Kidney (tissue), 14 donors: ENCODE results near the gene GAN. TPM values are rescaled to one million over a fixed set of nuclear protein-coding genes. Genes with fewer than 3 reads are reported as not detected.

Experiments
- DNase-seq, 5 donors: peaks; one replicate each; pipeline ENCODE4 v3.0.0-alpha.2; 2013 to 2020
- FAIRE-seq: peaks from 2 replicates; lab custom pipeline; 2012; peaks lifted over from hg19 to GRCh38; lab: Jason Lieb, UNC
- H3K27ac ChIP-seq, 2 donors: one replicate each; pipeline ENCODE4 v1.7.0; 2013; ENCODE audit warnings: low read depth in 2 of 2, low read length in 2 of 2, inconsistent platforms in 1 of 2
- H3K27me3 ChIP-seq: one replicate; pipeline ENCODE4 v1.7.1; 2013; ENCODE audit warnings: low read length, inconsistent platforms; ENCODE audit not compliant: control insufficient read depth, insufficient read depth
- H3K36me3 ChIP-seq, 3 donors: one replicate each; pipeline versions ENCODE4 v1.7.0 to v1.7.1; 2013; ENCODE audit warnings: low read length in 3 of 3, control low read depth in 1 of 3, inconsistent platforms in 1 of 3; ENCODE audit not compliant: insufficient read depth in 3 of 3, control insufficient read depth in 2 of 3
- H3K4me1 ChIP-seq, 3 donors: one replicate each; pipeline versions ENCODE4 v1.7.0 to v1.7.1; 2013; ENCODE audit warnings: low read length in 3 of 3, inconsistent platforms in 1 of 3, low read depth in 1 of 3; ENCODE audit not compliant: control insufficient read depth in 2 of 3, insufficient read depth in 2 of 3
- H3K4me3 ChIP-seq, 3 donors: one replicate each; pipeline versions ENCODE4 v1.7.0 to v1.8.1; 2013; ENCODE audit warnings: low read length in 3 of 3, control low read depth in 1 of 3, inconsistent platforms in 1 of 3
- H3K9ac ChIP-seq, 3 donors: one replicate each; pipeline versions ENCODE4 v1.7.0 to v1.7.1; 2013; ENCODE audit warnings: low read length in 3 of 3, control low read depth in 1 of 3, inconsistent platforms in 1 of 3
- H3K9me3 ChIP-seq, 3 donors: one replicate each; pipeline versions ENCODE4 v1.7.0 to v1.7.1; 2013; ENCODE audit warnings: low read length in 3 of 3, control low read depth in 1 of 3, inconsistent platforms in 1 of 3; ENCODE audit not compliant: control insufficient read depth in 2 of 3, insufficient read depth in 1 of 3
- intact Hi-C: fragments of 100-400 bp; cut with DNase I; formaldehyde crosslinking; loops from one replicate; pipeline ENCODE4 v1.11.1; 2022
- polyA plus RNA-seq: library from polyadenylated mRNA; stranded (reverse); fragments of 350-450 nt; fragmentation: Illumina TruSeq; extraction: RNeasy Lipid Tissue Mini Kit (QIAGEN cat#74804); gene quantifications from one replicate; pipeline ENCODE4 v1.2.3, GENCODE V29; 2014; ENCODE audit warnings: low read depth, low replicate concordance; ENCODE audit not compliant: insufficient read depth
- total RNA-seq: library from RNA; stranded (reverse); fragmentation: NEBNext Ultra II Directional; extraction: Animal tissue kit (Norgen Biotek cat#: 25700); gene quantifications from one replicate; pipeline ENCODE4 v1.2.1, GENCODE V29; 2021
- TF ChIP-seq, protein P1 (sequence below): IDR thresholded peaks from 3 replicates; pipeline ENCODE4 v1.5.1; 2012; ENCODE audit warnings: mild to moderate bottlenecking, moderate library complexity, borderline replicate concordance; ENCODE audit not compliant: insufficient read depth; ENCODE audit errors: extremely low read depth
- donor health status: control.
- donor health status: control.
- donor health status: control.
- donor health status: control.
- donor health status: control.
- donor health status: DM: yes; HTN: yes; CAD: no.
- donor health status: Normal renal cell carcinoma (clear cell type).

GAN gene
- total and polyA plus RNA-seq, 2 donors from 2014 or later: 0.60 to 7.7 TPM

DNA sequence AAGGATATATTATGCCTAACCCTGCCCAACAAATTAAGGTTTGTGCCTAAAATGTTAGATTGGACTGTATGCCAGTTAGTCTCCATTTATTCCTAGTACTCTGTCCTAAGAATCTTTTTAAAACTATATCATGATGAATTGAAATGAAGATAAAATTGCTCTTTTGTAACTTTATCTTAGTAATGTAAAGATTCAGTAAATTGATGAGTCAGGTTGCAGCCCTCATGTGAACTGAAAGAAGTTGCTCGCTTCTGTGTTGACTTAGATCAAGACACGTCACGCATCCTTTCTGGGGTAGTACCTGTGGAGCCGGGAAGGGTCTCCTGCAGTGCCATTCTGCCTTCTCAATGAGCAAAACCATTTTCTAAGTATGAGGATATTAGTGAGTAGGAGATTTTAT is 63.3 kb downstream of the GAN start:
- DNase-seq: no peak
- Histone ChIP-seq H3K27ac (no peak overlapping the region), H3K4me3 (no peak overlapping the region), H3K4me1 (no peaks in the 10 kb centered on the region), H3K36me3 (peaks cover 0 to 16% (median 9%) of the 10 kb centered on the region in 3 donors), H3K9me3 (no peaks in the 10 kb centered on the region), H3K27me3 (no peaks in the 10 kb centered on the region), H3K9ac (no peak overlapping the region)
- intact Hi-C loops: no loop called here
- TF ChIP-seq, protein P1, sequence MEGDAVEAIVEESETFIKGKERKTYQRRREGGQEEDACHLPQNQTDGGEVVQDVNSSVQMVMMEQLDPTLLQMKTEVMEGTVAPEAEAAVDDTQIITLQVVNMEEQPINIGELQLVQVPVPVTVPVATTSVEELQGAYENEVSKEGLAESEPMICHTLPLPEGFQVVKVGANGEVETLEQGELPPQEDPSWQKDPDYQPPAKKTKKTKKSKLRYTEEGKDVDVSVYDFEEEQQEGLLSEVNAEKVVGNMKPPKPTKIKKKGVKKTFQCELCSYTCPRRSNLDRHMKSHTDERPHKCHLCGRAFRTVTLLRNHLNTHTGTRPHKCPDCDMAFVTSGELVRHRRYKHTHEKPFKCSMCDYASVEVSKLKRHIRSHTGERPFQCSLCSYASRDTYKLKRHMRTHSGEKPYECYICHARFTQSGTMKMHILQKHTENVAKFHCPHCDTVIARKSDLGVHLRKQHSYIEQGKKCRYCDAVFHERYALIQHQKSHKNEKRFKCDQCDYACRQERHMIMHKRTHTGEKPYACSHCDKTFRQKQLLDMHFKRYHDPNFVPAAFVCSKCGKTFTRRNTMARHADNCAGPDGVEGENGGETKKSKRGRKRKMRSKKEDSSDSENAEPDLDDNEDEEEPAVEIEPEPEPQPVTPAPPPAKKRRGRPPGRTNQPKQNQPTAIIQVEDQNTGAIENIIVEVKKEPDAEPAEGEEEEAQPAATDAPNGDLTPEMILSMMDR: no peak
- FAIRE-seq: no peak

DNA sequence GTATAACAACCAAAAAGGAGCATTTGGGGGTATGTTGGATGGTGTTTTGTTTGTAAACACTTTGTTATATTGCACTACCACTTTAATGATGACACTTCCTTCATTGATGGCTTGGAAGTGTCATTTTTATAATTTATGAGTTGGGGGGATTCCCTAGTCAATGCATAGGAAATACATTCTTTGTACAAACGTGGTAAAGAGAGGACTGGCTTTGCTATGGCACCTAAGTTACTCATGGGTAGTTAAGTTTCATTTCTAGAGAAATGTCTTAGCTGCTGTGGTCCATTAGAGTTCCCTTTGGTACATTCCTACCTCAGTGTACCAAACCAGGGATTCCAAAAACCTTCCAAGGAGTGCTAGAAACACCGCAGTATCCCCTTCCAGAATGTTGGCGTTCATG is 66.2 kb downstream of the GAN start:
- intact Hi-C loops: no loop called here
- DNase-seq (no peak), FAIRE-seq (no peak)
- no peak overlapping the region for H3K4me3 ChIP-seq
- no peaks in the 10 kb centered on the region for H3K4me1 ChIP-seq
- H3K27me3 ChIP-seq: no peaks in the 10 kb centered on the region
- H3K9ac ChIP-seq: no peak overlapping the region
- peaks cover 0 to 16% (median 9%) of the 10 kb centered on the region in 3 donors for H3K36me3 ChIP-seq
- H3K9me3 ChIP-seq: no peaks in the 10 kb centered on the region
- TF ChIP-seq, protein P1: no peak
- H3K27ac ChIP-seq: no peak overlapping the region

DNA sequence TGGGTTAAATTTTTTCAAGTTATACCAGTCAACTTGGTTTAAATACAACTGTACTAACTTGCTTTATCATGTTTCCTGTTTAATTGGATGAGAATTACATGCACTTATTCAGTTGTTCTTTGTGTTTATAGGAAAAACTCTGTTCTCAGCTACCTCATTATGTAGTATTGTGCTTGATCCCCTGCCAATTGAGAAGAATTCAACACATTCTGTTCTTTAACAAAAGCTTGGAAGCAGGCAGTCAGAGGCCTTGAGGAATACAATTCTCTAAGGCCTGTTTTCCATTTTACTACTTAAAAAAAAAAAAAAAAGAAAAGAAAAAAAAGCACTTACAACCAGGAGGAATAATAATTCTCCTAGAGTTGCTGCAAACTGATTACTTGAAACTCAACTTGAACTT is 69.2 kb downstream of the GAN start:
- no peak overlapping the region for H3K9ac ChIP-seq
- DNase-seq: peak in 1 of 5 donors; percentile 69
- H3K9me3 ChIP-seq: no peaks in the 10 kb centered on the region
- TF ChIP-seq, protein P1: no peak
- H3K27me3 ChIP-seq: no peaks in the 10 kb centered on the region
- H3K4me3 ChIP-seq: no peak overlapping the region
- H3K27ac ChIP-seq: no peak overlapping the region
- no peaks in the 10 kb centered on the region for H3K4me1 ChIP-seq
- no peak for FAIRE-seq
- intact Hi-C loops: no loop called here
- H3K36me3 ChIP-seq: peaks cover 0 to 4% (median 0%) of the 10 kb centered on the region in 3 donors
